ENCODE measurements around the gene TCEANC2.

Gene TCEANC2

GRCh38 chr1:54131419-54131818 is 78.0 kb downstream of the TCEANC2 start:
- no peak overlapping the region for H3K4me3 ChIP-seq (ENCODE audit: low read depth, low read length)
- TF ChIP-seq CTCF (IDR thresholded peaks at IDR 0.05; ENCODE audit: insufficient read depth, low read length, missing control alignments) = no peak
- CTCF ChIA-PET = interaction anchor here (4.7 kb wide), 1 partner anchor 8 kb away, joined by 52 read pairs; no protein-coding TSS in a partner anchor
- DNase-seq (ENCODE audit: low read depth, low spot score) = no peak
- POLR2A ChIA-PET = interaction anchor here (0.6 kb wide), 1 partner anchor 83 kb away, joined by 3 read pairs; no protein-coding TSS in a partner anchor

GRCh38 chr1:54132495-54132894 is 79.1 kb downstream of the TCEANC2 start:
- TF ChIP-seq CTCF (IDR thresholded peaks at IDR 0.05; ENCODE audit: insufficient read depth, low read length, missing control alignments) = no peak
- H3K4me3 ChIP-seq (ENCODE audit: low read depth, low read length) = no peak overlapping the region
- no peak for DNase-seq (ENCODE audit: low read depth, low spot score)
- CTCF ChIA-PET = interaction anchor here (4.7 kb wide), 1 partner anchor 9 kb away, joined by 52 read pairs; no protein-coding TSS in a partner anchor
- POLR2A ChIA-PET = no interaction called here

- DNase-seq (ENCODE audit: low read depth, low spot score) = no peak
- TF ChIP-seq CTCF (IDR thresholded peaks at IDR 0.05; ENCODE audit: insufficient read depth, low read length, missing control alignments) = no peak
- ChIA-PET CTCF (interaction anchor here (1.3 to 6.6 kb wide), 3 partner anchors 10 to 20 kb away, joined by 3 to 94 read pairs (median 52); no protein-coding TSS in a partner anchor), POLR2A (no interaction called here)
- no peak overlapping the region for H3K4me3 ChIP-seq (ENCODE audit: low read depth, low read length)
These were observed 80.9 kb downstream of the TCEANC2 start for GRCh38 chr1:54134295-54134694.

GRCh38 chr1:54135436-54136120 is 82.2 kb downstream of the TCEANC2 start:
- TF ChIP-seq CTCF (IDR thresholded peaks at IDR 0.05; ENCODE audit: insufficient read depth, low read length, missing control alignments) = no peak
- ChIA-PET CTCF (interaction anchor here (6.6 kb wide), 1 partner anchor 11 kb away, joined by 94 read pairs; no protein-coding TSS in a partner anchor), POLR2A (interaction anchor here (1.5 kb wide), 1 partner anchor 353 kb away, joined by 4 read pairs; no protein-coding TSS in a partner anchor)
- H3K4me3 ChIP-seq (ENCODE audit: low read depth, low read length) = no peak overlapping the region
- DNase-seq (ENCODE audit: low read depth, low spot score) = no peak

- ChIA-PET POLR2A (interaction anchor here (0.5 to 1.5 kb wide), 3 partner anchors 10 to 353 kb away, joined by 3 to 5 read pairs (median 4); no protein-coding TSS in a partner anchor), CTCF (interaction anchor here (0.7 to 6.6 kb wide), 4 partner anchors 12 to 65 kb away, joined by 3 to 94 read pairs (median 4); no protein-coding TSS in a partner anchor)
- no peak for DNase-seq (ENCODE audit: low read depth, low spot score)
- TF ChIP-seq CTCF (IDR thresholded peaks at IDR 0.05; ENCODE audit: insufficient read depth, low read length, missing control alignments) = no peak
- H3K4me3 ChIP-seq (ENCODE audit: low read depth, low read length) = no peak overlapping the region
These were observed 83.0 kb downstream of the TCEANC2 start for GRCh38 chr1:54136269-54136896.
